ENCODE measurements around the gene PSMC3.

- TF ChIP-seq, protein P1, sequence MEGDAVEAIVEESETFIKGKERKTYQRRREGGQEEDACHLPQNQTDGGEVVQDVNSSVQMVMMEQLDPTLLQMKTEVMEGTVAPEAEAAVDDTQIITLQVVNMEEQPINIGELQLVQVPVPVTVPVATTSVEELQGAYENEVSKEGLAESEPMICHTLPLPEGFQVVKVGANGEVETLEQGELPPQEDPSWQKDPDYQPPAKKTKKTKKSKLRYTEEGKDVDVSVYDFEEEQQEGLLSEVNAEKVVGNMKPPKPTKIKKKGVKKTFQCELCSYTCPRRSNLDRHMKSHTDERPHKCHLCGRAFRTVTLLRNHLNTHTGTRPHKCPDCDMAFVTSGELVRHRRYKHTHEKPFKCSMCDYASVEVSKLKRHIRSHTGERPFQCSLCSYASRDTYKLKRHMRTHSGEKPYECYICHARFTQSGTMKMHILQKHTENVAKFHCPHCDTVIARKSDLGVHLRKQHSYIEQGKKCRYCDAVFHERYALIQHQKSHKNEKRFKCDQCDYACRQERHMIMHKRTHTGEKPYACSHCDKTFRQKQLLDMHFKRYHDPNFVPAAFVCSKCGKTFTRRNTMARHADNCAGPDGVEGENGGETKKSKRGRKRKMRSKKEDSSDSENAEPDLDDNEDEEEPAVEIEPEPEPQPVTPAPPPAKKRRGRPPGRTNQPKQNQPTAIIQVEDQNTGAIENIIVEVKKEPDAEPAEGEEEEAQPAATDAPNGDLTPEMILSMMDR (IDR thresholded peaks at IDR 0.05 in 8 of 11, conservative IDR thresholded peaks at IDR 0.05 in 3 of 11): no peak
- TF ChIP-seq POLR2A (IDR thresholded peaks at IDR 0.05): no peak
- no peak for TF ChIP-seq POLR2AphosphoS5 (IDR thresholded peaks at IDR 0.05)
Observed at GRCh38 chr11:47438721-47439120, 12.5 kb upstream of the PSMC3 start.

Data from spleen (tissue), 7 donors.